GM19468 (cell line): ENCODE data around the gene BAZ1B.
A peak's percentile ranks its signal among the peaks of the same experiment; 100 is the strongest.
"Not testable (repeated sequence)": the region's sequence is repeated elsewhere in the genome, so short reads cannot be mapped to it uniquely, and the experiment has no call there.

Experiments used
- ATAC-seq: cut with Tn5 transposase; IDR thresholded peaks from one replicate; pipeline ENCODE4 v1.9.1; 2021; ENCODE audit warnings: mild to moderate bottlenecking, moderate library complexity, moderate number of reproducible peaks; ENCODE audit not compliant: unreplicated experiment; ENCODE audit errors: extremely low read depth

The BAZ1B gene

GRCh38 chr7:73522105-73522872 is at the start of gene BAZ1B:
Gene BAZ1B (minus strand): TSS chr7:73522293. CDS start chr7:73521933, 360 bp downstream.
- ATAC-seq = peak; percentile 84

- ATAC-seq = no peak
Measured at GRCh38 chr7:73570977-73571376, 48.9 kb upstream of the BAZ1B start.

- ATAC-seq = no peak
Measured at GRCh38 chr7:73570521-73570920, 48.4 kb upstream of the BAZ1B start.

- ATAC-seq = no peak
Measured at GRCh38 chr7:73569042-73569608, 47.0 kb upstream of the BAZ1B start.

- ATAC-seq = no peak
Measured at GRCh38 chr7:73567846-73568685, 46.0 kb upstream of the BAZ1B start.

- no peak for ATAC-seq
Measured at GRCh38 chr7:73567140-73567539, 45.0 kb upstream of the BAZ1B start.

GRCh38 chr7:73566431-73566830 is 44.3 kb upstream of the BAZ1B start:
- ATAC-seq = not testable (repeated sequence)

GRCh38 chr7:73565675-73566340 is 43.7 kb upstream of the BAZ1B start:
- no peak for ATAC-seq

GRCh38 chr7:73560109-73560835 is 38.2 kb upstream of the BAZ1B start:
- ATAC-seq = no peak

GRCh38 chr7:73557397-73558257 is 35.5 kb upstream of the BAZ1B start, which contains the start of gene BCL7B:
Gene BCL7B (minus strand): TSS chr7:73557690. CDS start chr7:73557578, 112 bp downstream.
- peak; percentile 4 for ATAC-seq

GRCh38 chr7:73557108-73557396 is 35.0 kb upstream of the BAZ1B start:
- ATAC-seq = peak; percentile 90

- no peak for ATAC-seq
Measured at GRCh38 chr7:73556208-73557107, 34.4 kb upstream of the BAZ1B start.

GRCh38 chr7:73555411-73555982 is 33.4 kb upstream of the BAZ1B start:
- ATAC-seq = no peak

- not testable (repeated sequence) for ATAC-seq
Measured at GRCh38 chr7:73550093-73550492, 28.0 kb upstream of the BAZ1B start.

- no peak for ATAC-seq
Measured at GRCh38 chr7:73549176-73549575, 27.1 kb upstream of the BAZ1B start.

GRCh38 chr7:73547841-73548240 is 25.7 kb upstream of the BAZ1B start:
- no peak for ATAC-seq

- no peak for ATAC-seq
Measured at GRCh38 chr7:73544678-73545077, 22.6 kb upstream of the BAZ1B start.

- ATAC-seq = no peak
Measured at GRCh38 chr7:73541722-73542121, 19.6 kb upstream of the BAZ1B start.
